ENCODE data around the gene GUK1.

The GUK1 gene

GRCh38 chr1:228105270-228105995 is 34.6 kb upstream of the GUK1 start:
- TF ChIP-seq, protein P1, sequence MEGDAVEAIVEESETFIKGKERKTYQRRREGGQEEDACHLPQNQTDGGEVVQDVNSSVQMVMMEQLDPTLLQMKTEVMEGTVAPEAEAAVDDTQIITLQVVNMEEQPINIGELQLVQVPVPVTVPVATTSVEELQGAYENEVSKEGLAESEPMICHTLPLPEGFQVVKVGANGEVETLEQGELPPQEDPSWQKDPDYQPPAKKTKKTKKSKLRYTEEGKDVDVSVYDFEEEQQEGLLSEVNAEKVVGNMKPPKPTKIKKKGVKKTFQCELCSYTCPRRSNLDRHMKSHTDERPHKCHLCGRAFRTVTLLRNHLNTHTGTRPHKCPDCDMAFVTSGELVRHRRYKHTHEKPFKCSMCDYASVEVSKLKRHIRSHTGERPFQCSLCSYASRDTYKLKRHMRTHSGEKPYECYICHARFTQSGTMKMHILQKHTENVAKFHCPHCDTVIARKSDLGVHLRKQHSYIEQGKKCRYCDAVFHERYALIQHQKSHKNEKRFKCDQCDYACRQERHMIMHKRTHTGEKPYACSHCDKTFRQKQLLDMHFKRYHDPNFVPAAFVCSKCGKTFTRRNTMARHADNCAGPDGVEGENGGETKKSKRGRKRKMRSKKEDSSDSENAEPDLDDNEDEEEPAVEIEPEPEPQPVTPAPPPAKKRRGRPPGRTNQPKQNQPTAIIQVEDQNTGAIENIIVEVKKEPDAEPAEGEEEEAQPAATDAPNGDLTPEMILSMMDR (IDR thresholded peaks at IDR 0.05; ENCODE audit: low read depth, low read length) = no peak
- H3K4me3 ChIP-seq (ENCODE audit: low read depth, low read length) = no peak overlapping the region
- no peak for DNase-seq (ENCODE audit: low read depth, low spot score)
- in situ Hi-C loops (cut with HindIII; ENCODE audit: low sequenced_read_pairs) = no loop called here

DNA sequence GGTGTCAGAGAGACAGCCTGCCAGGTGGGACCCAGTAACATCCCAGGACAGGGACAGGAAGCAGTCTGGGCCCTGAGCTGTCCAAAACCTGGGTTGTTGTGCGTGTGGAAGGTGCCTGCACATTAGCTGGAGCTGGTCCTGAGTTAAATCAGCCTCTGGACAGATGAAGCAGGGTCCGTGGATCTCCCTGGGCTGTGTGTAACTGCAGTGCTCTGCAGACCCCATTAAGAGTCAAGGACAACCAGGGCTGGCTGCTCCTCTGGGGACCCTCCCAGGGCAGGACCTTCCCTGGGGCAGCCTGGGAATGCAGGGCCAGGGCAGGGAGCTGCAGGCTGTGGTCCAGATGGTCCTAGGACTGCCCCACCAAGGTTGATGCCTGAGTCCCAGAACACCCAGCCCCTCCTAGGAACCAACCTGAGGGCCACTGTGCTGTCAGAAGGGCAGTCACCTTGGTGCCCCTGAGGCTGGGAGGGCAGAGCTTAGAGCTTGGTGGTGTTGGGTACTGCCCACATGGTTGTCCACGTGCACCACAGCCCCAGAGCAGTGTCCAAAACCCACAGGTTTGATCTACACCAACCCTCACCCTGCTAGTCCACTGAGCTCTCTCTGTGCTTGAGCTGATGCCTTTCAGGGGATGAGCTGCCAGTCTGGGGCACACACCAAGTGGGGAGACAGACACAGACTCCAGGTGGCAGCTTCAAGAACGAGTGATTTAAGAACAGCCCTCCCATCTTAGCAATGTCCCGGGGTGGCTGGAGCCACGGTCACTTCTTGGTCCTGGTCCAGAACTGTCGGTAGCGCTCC is 33.9 kb upstream of the GUK1 start:
- TF ChIP-seq, protein P1 (IDR thresholded peaks at IDR 0.05; ENCODE audit: low read depth, low read length) = no peak
- no peak for DNase-seq (ENCODE audit: low read depth, low spot score)
- no peak overlapping the region for H3K4me3 ChIP-seq (ENCODE audit: low read depth, low read length)
- in situ Hi-C loops (cut with HindIII; ENCODE audit: low sequenced_read_pairs) = no loop called here

DNA sequence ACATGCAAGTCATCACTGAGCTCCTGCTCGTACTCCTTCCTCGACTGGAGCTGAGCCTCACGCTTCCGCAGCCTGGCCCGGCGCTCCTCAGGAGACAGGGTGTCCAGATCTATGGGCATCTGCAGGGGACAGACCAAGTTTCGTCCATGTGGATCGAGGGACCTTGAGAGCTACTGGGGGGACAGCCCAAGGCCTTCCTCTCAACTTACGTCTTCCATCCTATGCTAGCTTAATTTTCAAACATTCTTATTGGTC is 33.4 kb upstream of the GUK1 start:
- no peak overlapping the region for H3K4me3 ChIP-seq (ENCODE audit: low read depth, low read length)
- DNase-seq (ENCODE audit: low read depth, low spot score) = no peak
- TF ChIP-seq, protein P1 (IDR thresholded peaks at IDR 0.05; ENCODE audit: low read depth, low read length) = no peak
- in situ Hi-C loops (cut with HindIII; ENCODE audit: low sequenced_read_pairs) = no loop called here

DNA sequence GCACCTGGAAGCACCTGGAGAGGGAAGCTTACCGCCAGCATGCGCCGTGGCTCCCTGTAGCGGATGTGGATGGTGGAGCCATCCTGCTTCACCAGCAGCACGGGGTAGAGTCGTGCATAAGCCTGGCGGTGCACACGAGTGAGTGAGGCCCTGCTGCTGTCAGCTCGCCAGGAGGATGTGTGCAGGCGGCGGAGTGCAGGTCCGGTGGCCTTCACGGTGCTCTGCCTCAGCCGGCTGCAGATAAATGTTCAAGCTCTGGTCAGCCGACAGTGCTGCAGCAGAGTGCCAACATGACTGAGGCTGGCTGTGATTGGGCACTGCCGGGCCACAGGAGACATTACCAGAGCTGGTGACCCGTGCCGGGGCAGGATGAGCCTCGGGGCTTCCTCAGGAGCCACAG is 32.4 kb upstream of the GUK1 start:
- in situ Hi-C loops (cut with HindIII; ENCODE audit: low sequenced_read_pairs) = no loop called here
- H3K4me3 ChIP-seq (ENCODE audit: low read depth, low read length) = no peak overlapping the region
- no peak for DNase-seq (ENCODE audit: low read depth, low spot score)
- TF ChIP-seq, protein P1 (IDR thresholded peaks at IDR 0.05; ENCODE audit: low read depth, low read length) = no peak

GRCh38 chr1:228108055-228108690 is 31.9 kb upstream of the GUK1 start:
- TF ChIP-seq, protein P1 (IDR thresholded peaks at IDR 0.05; ENCODE audit: low read depth, low read length) = no peak
- in situ Hi-C loops (cut with HindIII; ENCODE audit: low sequenced_read_pairs) = no loop called here
- peak overlapping the region; percentile 97 for H3K4me3 ChIP-seq (ENCODE audit: low read depth, low read length)
- no peak for DNase-seq (ENCODE audit: low read depth, low spot score)

DNA sequence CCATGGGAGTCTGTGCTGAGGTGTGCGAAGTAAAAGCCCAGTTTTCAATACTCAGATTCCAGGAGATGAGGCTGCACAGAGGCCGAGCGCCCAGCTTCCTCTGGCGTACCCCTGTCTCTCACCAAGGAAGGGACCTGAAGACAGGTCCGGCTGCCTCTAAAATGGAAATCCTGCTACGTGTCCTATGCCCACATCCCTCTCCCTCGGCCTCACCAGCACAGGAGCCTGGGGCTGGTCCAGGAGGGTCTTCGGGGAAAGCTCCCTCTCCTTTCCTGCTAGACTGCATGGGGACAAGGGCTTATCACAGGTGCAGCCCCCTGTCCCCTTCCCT is 31.4 kb upstream of the GUK1 start:
- H3K4me3 ChIP-seq (ENCODE audit: low read depth, low read length) = peak overlapping the region; percentile 97
- in situ Hi-C loops (cut with HindIII; ENCODE audit: low sequenced_read_pairs) = no loop called here
- TF ChIP-seq, protein P1 (IDR thresholded peaks at IDR 0.05; ENCODE audit: low read depth, low read length) = no peak
- DNase-seq (ENCODE audit: low read depth, low spot score) = no peak
